Endothelial cell of umbilical vein (primary cell): ENCODE data around the gene HPSE2. TPM values are rescaled to one million over a fixed set of nuclear protein-coding genes. Genes with fewer than 3 reads are reported as not detected.

Source experiments
- BruUV-seq: library from RNA; stranded (reverse); fragments of 400-500 nt; replicated peaks from 2 replicates; lab custom pipeline; 2021; lab: Mats Ljungman, UMichigan
- CTCF ChIA-PET: fragments of 300-600, 350-600 bp; sonication (Branson Sonifier 250); formaldehyde crosslinking; loops from one replicate; lab custom pipeline; 2021; ENCODE audit warnings: antibody characterized with exemption, inconsistent platforms; lab: Charles Lee
- POLR2A ChIA-PET: fragments of 300-600, 350-600 bp; sonication (Branson Sonifier 250); formaldehyde crosslinking; loops from one replicate; lab custom pipeline; 2021; ENCODE audit warnings: antibody characterized with exemption, inconsistent platforms; lab: Charles Lee
- DNase-seq: peaks from one replicate; pipeline ENCODE4 v3.0.0-alpha.2; 2011; ENCODE audit warnings: low read depth, low spot score
- FAIRE-seq: peaks from 2 replicates; lab custom pipeline; 2011; peaks lifted over from hg19 to GRCh38; lab: Jason Lieb, UNC
- H2AFZ ChIP-seq: 2 replicates; pipeline ENCODE4 v1.6.0; 2012; ENCODE audit warnings: low read depth, low read length, control low read depth, inconsistent platforms
- H3K27ac ChIP-seq: 2 replicates; pipeline ENCODE4 v1.5.1; 2011; ENCODE audit warnings: low read depth, mild to moderate bottlenecking, control low read depth, low read length, moderate library complexity; ENCODE audit not compliant: insufficient read depth
- H3K27me3 ChIP-seq, 2 experiments: 2 replicates each; pipeline versions ENCODE4 v1.6.0 to v1.6.1; 2011; ENCODE audit warnings: low read length in 2 of 2, mixed read lengths in 1 of 2; ENCODE audit not compliant: control insufficient read depth in 2 of 2, insufficient read depth in 2 of 2
- H3K36me3 ChIP-seq, 2 experiments: 2 replicates in 1 of 2; 3 replicates in 1 of 2; pipeline ENCODE4 v1.5.1; 2011; ENCODE audit warnings: low read length in 2 of 2, mild to moderate bottlenecking in 1 of 2, moderate library complexity in 1 of 2; ENCODE audit not compliant: control insufficient read depth in 2 of 2, insufficient read depth in 2 of 2; ENCODE audit errors: extremely low read depth in 1 of 2
- H3K4me1 ChIP-seq: 3 replicates; pipeline ENCODE4 v1.5.1; 2011; ENCODE audit warnings: mild to moderate bottlenecking, low read length; ENCODE audit not compliant: control insufficient read depth, insufficient read depth; ENCODE audit errors: extremely low read depth
- H3K4me2 ChIP-seq: 2 replicates; pipeline ENCODE4 v1.6.1; 2011; ENCODE audit warnings: low read length, control low read depth, mixed read lengths; ENCODE audit not compliant: insufficient read depth
- H3K4me3 ChIP-seq, 3 experiments: fragments of 200-600 bp in 1 of 3; sonication (generic), shearing (Covaris generic) in 1 of 3; replicated peaks in 1 of 3; 2 replicates each; pipeline ENCODE4 v1.5.1; 2011 to 2016; ENCODE audit warnings: control low read depth in 3 of 3, low read length in 3 of 3, mild to moderate bottlenecking in 2 of 3, inconsistent platforms in 1 of 3, low read depth in 1 of 3, moderate library complexity in 1 of 3; ENCODE audit not compliant: insufficient read depth in 1 of 3
- H3K79me2 ChIP-seq: 2 replicates; pipeline ENCODE4 v1.6.0; 2012; ENCODE audit warnings: low read length, inconsistent platforms; ENCODE audit not compliant: control insufficient read depth, insufficient read depth
- H3K9ac ChIP-seq: replicated peaks from 2 replicates; pipeline ENCODE3; 2011; ENCODE audit warnings: low read length, control low read depth; ENCODE audit not compliant: insufficient read depth; ENCODE audit errors: extremely low read depth
- H3K9me1 ChIP-seq: replicated peaks from 3 replicates; pipeline ENCODE4 v1.6.0; 2011; ENCODE audit warnings: mild to moderate bottlenecking, low read length; ENCODE audit not compliant: control insufficient read depth, insufficient read depth; ENCODE audit errors: extremely low read depth
- H3K9me3 ChIP-seq: replicated peaks from 2 replicates; pipeline ENCODE4 v1.5.1; 2012; ENCODE audit warnings: low read length, inconsistent platforms; ENCODE audit not compliant: control insufficient read depth, insufficient read depth
- H4K20me1 ChIP-seq: replicated peaks from 2 replicates; pipeline ENCODE3; 2011; ENCODE audit warnings: mild to moderate bottlenecking, low read length; ENCODE audit not compliant: control insufficient read depth, insufficient read depth; ENCODE audit errors: extremely low read depth
- CTCF ChIP-seq, 2 donors: IDR thresholded peaks; 1 replicate in 1 of 2; 2 replicates in 1 of 2; pipeline ENCODE4 v1.5.1; 2011; ENCODE audit warnings: low read length in 2 of 2, mild to moderate bottlenecking in 2 of 2, moderate library complexity in 2 of 2, control low read depth in 1 of 2, inconsistent platforms in 1 of 2, low read depth in 1 of 2; ENCODE audit not compliant: insufficient read depth in 1 of 2; ENCODE audit errors: extremely low read depth in 1 of 2
- EZH2 ChIP-seq: IDR thresholded peaks from 2 replicates; pipeline ENCODE4 v1.6.1; 2012; ENCODE audit warnings: borderline replicate concordance, low read depth, mild to moderate bottlenecking, moderate library complexity, low read length, inconsistent platforms; ENCODE audit not compliant: severe bottlenecking
- FOS ChIP-seq: IDR thresholded peaks from 2 replicates; pipeline ENCODE4 v1.6.1; 2011; ENCODE audit warnings: mild to moderate bottlenecking, low read length, moderate library complexity, borderline replicate concordance; ENCODE audit not compliant: insufficient read depth
- GATA2 ChIP-seq: IDR thresholded peaks from 2 replicates; pipeline ENCODE4 v1.7.0; 2011; ENCODE audit warnings: low read depth, mild to moderate bottlenecking, moderate library complexity, mixed read lengths, low read length; ENCODE audit not compliant: insufficient read length, insufficient read depth
- JUN ChIP-seq: IDR thresholded peaks from 2 replicates; pipeline ENCODE4 v1.6.1; 2011; ENCODE audit warnings: borderline replicate concordance, low read depth; ENCODE audit not compliant: insufficient read length, insufficient read depth
- MAX ChIP-seq: IDR thresholded peaks from 2 replicates; pipeline ENCODE4 v1.6.1; 2011; ENCODE audit not compliant: insufficient read depth, insufficient read length
- MYC ChIP-seq: IDR thresholded peaks from one replicate; pipeline ENCODE4 v1.6.1; 2011; ENCODE audit warnings: mild to moderate bottlenecking, low read depth, low read length
- POLR2A ChIP-seq: IDR thresholded peaks from 2 replicates; pipeline ENCODE4 v1.6.1; 2012; ENCODE audit warnings: low read depth, mild to moderate bottlenecking, control low read depth, low read length
- POLR2AphosphoS5 ChIP-seq: IDR thresholded peaks from 2 replicates; pipeline ENCODE4 v1.6.1; 2012; ENCODE audit warnings: low read depth, mild to moderate bottlenecking, control low read depth, low read length, moderate library complexity; ENCODE audit not compliant: insufficient read depth
- dilution Hi-C: fragments of 300-500 bp; cut with MboI; formaldehyde crosslinking; loops from one replicate; pipeline ENCODE4 v1.15.0; 2019; ENCODE audit warnings: low sequenced_read_pairs; ENCODE audit not compliant: extremely low pct_ligation_motif_present
- intact Hi-C: fragments of 100-400 bp; cut with micrococcal nuclease; formaldehyde crosslinking; loops from one replicate; pipeline ENCODE4 v1.10.0; 2022
- polyA plus RNA-seq, 4 experiments: library from polyadenylated mRNA; depleted of rRNA in 3 of 4; stranded (reverse) in 3 of 4; unstranded in 1 of 4; fragments of >200 nt; gene quantifications; 2 replicates each; pipeline versions ENCODE4 v1.2.1 to v1.2.3, GENCODE V29; 2011 to 2012; ENCODE audit warnings: missing spikeins in 1 of 4
- total RNA-seq: library from RNA; stranded (reverse); gene quantifications from 2 replicates; pipeline ENCODE4 v1.2.3, GENCODE V29; 2021

The HPSE2 gene
- total and polyA plus RNA-seq, 2 donors (not counting 3 experiments of a cell fraction or from before 2014, with no cell fraction given), result not detected

DNA sequence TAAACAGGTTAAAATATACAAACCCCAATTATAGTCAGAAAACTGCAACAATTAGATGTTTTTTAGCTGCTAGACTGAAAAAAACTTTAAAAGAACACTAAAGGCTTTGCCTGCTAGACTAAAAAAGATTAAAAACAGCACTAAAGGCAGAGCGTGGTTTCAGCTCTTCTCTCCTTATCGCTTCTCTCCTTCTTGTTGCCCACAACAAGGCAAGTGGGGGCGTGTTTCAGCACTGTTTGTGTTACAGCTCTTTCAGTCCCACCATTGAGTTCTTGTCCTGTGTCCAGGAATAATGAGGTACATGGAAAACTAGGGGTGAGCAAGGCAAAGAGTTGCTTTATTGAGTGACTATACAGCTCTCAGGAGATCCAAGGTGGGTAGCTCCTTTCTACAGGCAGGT lies 112.3 kb downstream of the HPSE2 start:
- H3K9ac ChIP-seq, result no peak overlapping the region
- DNase-seq (no peak), FAIRE-seq (no peak)
- H2AFZ ChIP-seq, result no peak overlapping the region
- CTCF ChIA-PET, result no interaction called here
- BruUV-seq, result no TSS peak
- dilution Hi-C loops, result no loop called here
- H3K36me3 ChIP-seq, result no peaks in the 10 kb centered on the region
- H3K9me1 ChIP-seq, result no peaks in the 10 kb centered on the region
- no peaks in the 10 kb centered on the region for H3K4me1 ChIP-seq
- no peaks in the 10 kb centered on the region for H3K79me2 ChIP-seq
- no peak overlapping the region for H3K27ac ChIP-seq
- no peak overlapping the region for H3K4me3 ChIP-seq
- intact Hi-C loops, result no loop called here
- no peak overlapping the region for H3K4me2 ChIP-seq
- TF ChIP-seq GATA2, result no peak
- TF ChIP-seq JUN, result no peak
- no peak for TF ChIP-seq POLR2A
- TF ChIP-seq FOS, result no peak
- TF ChIP-seq MAX, result no peak
- TF ChIP-seq POLR2AphosphoS5, result no peak
- TF ChIP-seq MYC, result no peak
- TF ChIP-seq CTCF (IDR thresholded peaks at IDR 0.05; ENCODE audit: extremely low read depth in 1 of 2, insufficient read depth in 1 of 2, low read depth in 1 of 2, low read length in 2 of 2), result no peak
- no peak for TF ChIP-seq EZH2
- H3K9me3 ChIP-seq, result no peaks in the 10 kb centered on the region
- no peaks in the 10 kb centered on the region for H3K27me3 ChIP-seq
- H4K20me1 ChIP-seq, result no peaks in the 10 kb centered on the region
- POLR2A ChIA-PET, result no interaction called here
